Measurements from ENCODE around the gene ABCG1.
A peak's percentile ranks its signal among the peaks of the same experiment; 100 is the strongest.

ABCG1 gene

GRCh38 chr21:42252778-42253340, 33.9 kb downstream of the ABCG1 start:
- no peak for DNase-seq

DNA sequence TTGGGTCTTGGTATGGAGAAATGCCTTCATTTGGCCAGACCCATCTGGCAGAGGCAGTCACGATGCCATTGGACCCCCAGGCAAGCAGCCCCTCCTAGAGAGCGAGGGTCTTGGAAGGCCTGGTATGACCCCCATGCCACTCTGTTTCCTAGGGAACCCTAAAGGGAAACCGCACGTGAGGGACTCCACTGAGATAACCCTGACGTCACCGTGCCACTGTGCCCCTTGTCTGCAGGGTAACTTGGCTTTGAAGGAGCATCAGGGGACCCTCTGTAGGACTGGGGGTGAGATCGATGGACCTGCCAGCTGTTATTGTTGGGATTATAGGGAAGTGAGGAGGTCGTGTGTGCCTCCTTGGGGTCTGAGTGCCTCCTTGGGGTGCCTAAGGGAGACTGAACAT, 34.5 kb downstream of the ABCG1 start:
- DNase-seq, result no peak

DNA sequence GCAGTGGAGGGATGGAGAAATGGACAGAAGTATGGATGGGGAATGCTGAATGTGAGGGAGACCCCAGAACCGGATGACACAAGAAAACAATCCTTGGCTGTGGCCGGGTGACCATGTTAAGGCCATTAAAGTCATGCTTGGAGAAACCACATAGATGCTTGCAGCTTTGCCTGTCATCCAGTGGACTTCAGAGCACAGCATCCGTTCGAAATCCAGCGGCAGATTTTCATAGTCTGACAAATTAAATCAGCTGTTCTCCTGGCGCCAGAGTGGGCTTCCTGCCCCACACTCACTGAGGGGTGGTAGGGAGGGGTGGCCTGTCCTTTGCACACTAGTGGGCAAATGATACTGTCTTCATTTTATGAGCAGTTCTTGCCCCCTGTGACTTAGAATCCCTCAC, 35.1 kb downstream of the ABCG1 start:
- no peak for DNase-seq

GRCh38 chr21:42254651-42255601, 36.0 kb downstream of the ABCG1 start:
- no peak for DNase-seq

GRCh38 chr21:42255825-42256224, 36.9 kb downstream of the ABCG1 start:
- no peak for DNase-seq

- DNase-seq, result no peak
Measured at GRCh38 chr21:42256316-42256715, 37.4 kb downstream of the ABCG1 start.

GRCh38 chr21:42257091-42257765, 38.3 kb downstream of the ABCG1 start:
- no peak for DNase-seq

DNA sequence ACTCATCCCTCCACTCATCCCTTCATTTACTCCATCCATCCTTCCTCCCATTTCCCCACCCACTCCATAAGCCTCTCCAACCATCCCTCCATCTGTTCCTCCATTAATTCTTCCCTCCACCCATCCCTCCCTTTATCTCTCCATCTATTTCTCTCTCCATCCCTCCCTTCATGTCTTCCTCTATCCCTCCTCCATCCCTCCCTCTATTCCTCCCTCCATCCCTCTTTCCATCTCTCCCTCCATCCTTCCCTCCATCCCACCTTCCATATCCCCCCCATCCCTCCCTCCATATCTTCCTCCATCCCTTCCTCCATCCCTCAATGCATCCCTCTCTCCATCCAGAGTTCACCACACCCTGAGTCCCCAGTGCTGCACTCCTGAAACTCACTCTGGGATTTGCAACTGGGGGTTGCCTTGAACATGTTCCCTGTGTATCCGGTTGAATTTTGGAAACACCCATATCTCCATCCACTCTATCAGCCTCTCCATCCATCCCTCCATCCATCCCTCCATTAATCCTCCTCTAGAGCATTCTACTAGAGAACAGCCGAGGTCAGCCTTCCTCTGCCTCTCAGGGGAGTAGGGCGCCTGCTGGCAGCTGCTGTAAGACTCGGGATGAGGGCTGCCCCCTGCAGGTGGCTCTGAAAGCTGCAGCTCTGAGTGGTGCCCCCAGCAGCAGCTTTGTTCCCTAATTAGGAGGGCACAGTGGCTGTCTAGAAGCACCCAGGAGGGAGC, 39.4 kb downstream of the ABCG1 start:
- peak; percentile 56 to 77 (median 74) for DNase-seq

DNA sequence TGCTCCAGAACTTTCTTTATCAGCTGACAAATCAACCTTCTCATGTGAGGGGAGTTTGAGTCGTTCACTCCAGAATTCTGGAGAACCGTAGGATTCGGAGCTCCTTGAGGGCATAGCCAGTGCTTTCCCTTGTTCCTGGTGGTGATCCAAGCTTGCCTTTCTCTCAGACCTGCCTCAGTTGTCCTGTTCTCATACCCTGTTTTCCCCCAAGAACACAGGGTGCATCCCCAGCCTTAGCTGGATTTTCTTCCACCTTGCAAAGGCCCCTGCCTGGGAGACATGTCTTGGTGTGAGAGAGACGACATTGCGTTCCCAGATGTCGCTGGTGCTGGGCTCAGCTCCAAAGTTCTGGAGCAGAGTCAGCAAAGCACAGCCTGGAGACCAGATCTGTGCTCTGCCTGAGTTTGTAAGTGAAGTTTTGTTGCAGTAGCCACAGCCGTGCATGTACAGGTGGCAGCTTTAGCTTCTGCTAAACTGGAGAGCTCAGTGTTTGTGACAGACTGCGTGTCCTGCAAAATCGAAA, 40.0 kb downstream of the ABCG1 start:
- DNase-seq, result no peak

- no peak for DNase-seq
Measured at GRCh38 chr21:42260121-42260520, 41.2 kb downstream of the ABCG1 start.

GRCh38 chr21:42261829-42262200, 42.9 kb downstream of the ABCG1 start:
- no peak for DNase-seq

- no peak for DNase-seq
Measured at GRCh38 chr21:42262831-42263231, 43.9 kb downstream of the ABCG1 start.

GRCh38 chr21:42263591-42264131, 44.7 kb downstream of the ABCG1 start:
- DNase-seq, result no peak

GRCh38 chr21:42264245-42265195, 45.6 kb downstream of the ABCG1 start:
- no peak for DNase-seq

DNA sequence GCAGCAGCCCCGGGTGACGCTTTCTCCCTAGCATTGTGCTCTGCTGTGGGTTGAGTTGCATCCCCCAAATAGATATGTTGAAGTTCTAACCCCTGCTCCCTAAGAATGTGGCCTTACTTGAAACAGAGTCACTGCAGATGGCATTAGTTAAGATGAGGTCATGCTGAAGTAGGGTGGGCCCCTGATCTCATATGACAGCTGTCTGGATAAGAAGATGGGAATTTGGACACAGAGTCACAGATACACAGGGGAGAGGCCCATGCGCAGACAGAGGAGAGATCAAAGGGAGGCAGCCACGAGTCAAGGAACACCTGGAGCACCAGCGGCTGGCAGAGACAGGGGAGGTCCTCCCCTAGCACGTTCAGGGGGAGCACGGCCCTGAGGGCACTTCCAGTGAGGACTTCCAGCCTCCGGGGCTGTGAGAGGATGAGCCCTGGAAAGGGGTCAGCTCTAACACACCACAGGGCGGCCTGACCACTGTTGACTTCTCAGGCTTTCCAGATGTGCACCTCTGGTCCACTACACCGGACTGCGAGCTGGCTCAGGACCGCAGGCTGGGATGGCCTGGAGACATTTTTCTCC, 46.4 kb downstream of the ABCG1 start:
- no peak for DNase-seq

DNA sequence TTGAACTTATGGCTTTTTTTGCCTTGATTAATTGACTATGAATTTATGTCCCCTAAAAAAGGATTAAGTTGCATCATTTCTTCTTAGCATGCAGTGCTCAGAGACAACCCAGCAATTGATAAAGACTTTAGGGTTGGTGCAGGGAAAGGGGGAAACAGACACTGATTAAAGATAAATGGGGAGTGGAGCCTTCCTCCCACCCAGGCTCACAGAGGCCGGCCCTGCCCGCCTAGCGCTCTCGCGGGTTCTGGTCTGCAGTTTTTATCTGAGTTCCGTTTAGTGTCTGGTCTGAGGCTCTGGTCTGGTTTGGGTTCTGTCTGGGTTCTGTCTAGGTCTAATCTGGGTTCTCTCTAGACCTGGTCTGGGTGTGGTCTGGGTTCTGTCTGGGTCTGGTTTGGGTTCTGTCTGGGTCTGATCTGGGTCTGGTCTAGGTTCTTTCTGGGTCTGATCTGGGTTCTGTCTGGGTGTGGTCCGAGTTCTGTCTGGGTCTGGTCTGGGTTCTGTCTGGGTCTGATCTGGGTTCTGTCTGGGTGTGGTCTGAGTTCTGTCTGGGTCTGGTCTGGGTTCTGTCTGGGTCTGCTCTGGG, 48.1 kb downstream of the ABCG1 start:
- no peak for DNase-seq

- DNase-seq, result peak in 1 of 4 experiments; percentile 9
Measured at GRCh38 chr21:42269386-42269785, 50.4 kb downstream of the ABCG1 start.

DNA sequence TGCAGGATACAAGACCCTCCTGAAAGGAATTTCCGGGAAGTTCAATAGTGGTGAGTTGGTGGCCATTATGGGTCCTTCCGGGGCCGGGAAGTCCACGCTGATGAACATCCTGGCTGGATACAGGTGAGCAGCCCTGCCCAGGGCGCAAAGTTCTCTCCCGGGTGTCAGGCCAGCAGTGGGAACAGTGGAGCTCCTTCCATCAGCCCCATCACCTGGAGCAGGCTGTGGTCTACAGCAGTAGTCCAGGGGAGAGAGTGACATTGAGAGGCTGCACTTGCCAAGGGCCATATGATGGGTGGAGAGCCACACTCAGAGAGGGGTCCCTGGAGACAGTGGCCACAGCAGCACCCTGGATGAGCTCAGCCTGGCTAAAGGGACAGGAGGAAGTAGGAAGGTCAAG, 52.1 kb downstream of the ABCG1 start:
- DNase-seq, result no peak

GRCh38 chr21:42272109-42272962, 53.4 kb downstream of the ABCG1 start:
- no peak for DNase-seq
